Mesodermal cell (in vitro differentiated cells): ENCODE data around the gene LEF1.

ENCODE experiments used
- H3K27ac ChIP-seq: 2 replicates; pipeline ENCODE4 v1.7.0; 2013; ENCODE audit warnings: mild to moderate bottlenecking, low read depth, low read length, moderate library complexity; ENCODE audit not compliant: severe bottlenecking
- H3K36me3 ChIP-seq: 2 replicates; pipeline ENCODE4 v1.7.1; 2013; ENCODE audit warnings: mild to moderate bottlenecking, low read length, moderate library complexity; ENCODE audit not compliant: control insufficient read depth, insufficient read depth
- H3K4me1 ChIP-seq: one replicate; pipeline ENCODE4 v1.7.1; 2013; ENCODE audit warnings: mild to moderate bottlenecking, low read length; ENCODE audit not compliant: insufficient read depth, control insufficient read depth, poor library complexity, severe bottlenecking
- H3K4me3 ChIP-seq: 2 replicates; pipeline ENCODE4 v1.7.0; 2013; ENCODE audit warnings: low read length, control low read depth, mild to moderate bottlenecking; ENCODE audit not compliant: insufficient read depth, poor library complexity, severe bottlenecking; ENCODE audit errors: extremely low read depth
- H3K9me3 ChIP-seq: 2 replicates; pipeline ENCODE4 v1.7.1; 2013; ENCODE audit warnings: mild to moderate bottlenecking, low read length, moderate library complexity; ENCODE audit not compliant: control insufficient read depth
- WGBS, 2 experiments: methylation state at CpG; one replicate each; pipeline ENCODE4 v1.1.5; 2013; ENCODE audit warnings: missing lambda C conversion rate in 2 of 2; ENCODE audit not compliant: insufficient coverage in 2 of 2; 5-methylcytosine and 5-hydroxymethylcytosine counted together

Gene LEF1

GRCh38 chr4:108135549-108136209 is 33.1 kb downstream of the LEF1 start:
- no peak overlapping the region for H3K4me3 ChIP-seq
- H3K9me3 ChIP-seq = no peaks in the 10 kb centered on the region
- WGBS, 2 experiments = 19 to 30% methylated on average over 2 to 3 of the region's 4 CpGs
- H3K4me1 ChIP-seq = peaks cover 10% of the 10 kb centered on the region
- no peak overlapping the region for H3K27ac ChIP-seq
- H3K36me3 ChIP-seq = peaks cover 23% of the 10 kb centered on the region

DNA sequence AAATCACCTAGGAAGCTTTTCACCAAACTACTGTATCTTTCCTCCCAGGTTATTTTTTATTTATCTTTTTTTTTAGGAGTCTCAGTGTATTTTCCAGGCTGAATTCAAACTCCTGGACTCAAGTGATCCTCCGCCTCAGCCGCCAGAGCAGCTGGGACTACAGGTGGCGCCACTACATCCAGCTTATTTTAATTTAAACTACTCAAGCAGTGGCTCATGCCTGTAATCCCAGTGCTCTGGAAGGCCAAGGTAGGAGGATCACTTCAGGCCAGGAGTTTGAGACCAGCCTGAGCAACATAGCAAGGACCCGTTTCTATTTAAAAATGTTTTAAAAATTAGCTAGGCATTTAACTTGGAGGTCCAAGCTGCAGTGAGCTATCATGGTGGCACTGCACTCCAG is 37.8 kb downstream of the LEF1 start:
- 89 to 90% methylated on average over 3 of the region's 4 CpGs for WGBS, 2 experiments
- Histone ChIP-seq H3K27ac (no peak overlapping the region), H3K4me1 (peaks cover 12% of the 10 kb centered on the region), H3K36me3 (peaks cover 32% of the 10 kb centered on the region), H3K9me3 (no peaks in the 10 kb centered on the region), H3K4me3 (no peak overlapping the region)

- peaks cover 29% of the 10 kb centered on the region for H3K36me3 ChIP-seq
- H3K27ac ChIP-seq = no peak overlapping the region
- no peak overlapping the region for H3K4me3 ChIP-seq
- H3K9me3 ChIP-seq = no peaks in the 10 kb centered on the region
- H3K4me1 ChIP-seq = peaks cover 5% of the 10 kb centered on the region
These were observed 39.5 kb downstream of the LEF1 start for GRCh38 chr4:108129196-108129595.

DNA sequence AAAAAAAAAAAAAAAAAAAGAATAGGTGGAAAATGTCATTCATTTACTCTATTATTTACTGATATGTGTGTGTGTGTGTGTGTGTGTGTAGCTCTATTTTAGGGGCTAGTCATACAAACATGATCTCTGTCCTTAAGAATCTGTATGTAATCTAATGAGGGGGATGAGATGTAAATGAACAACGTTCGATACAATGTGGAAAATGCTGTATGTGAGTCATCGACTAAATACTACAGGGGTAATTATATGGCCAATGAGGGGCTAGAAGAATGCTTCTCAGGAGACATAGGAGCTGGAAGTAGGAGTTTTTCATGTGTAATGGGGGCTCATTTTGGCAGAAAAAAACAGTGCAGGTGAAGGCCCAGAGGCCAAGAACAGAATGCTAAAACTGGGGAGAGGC is 41.9 kb downstream of the LEF1 start:
- Histone ChIP-seq H3K4me3 (no peak overlapping the region), H3K36me3 (peaks cover 29% of the 10 kb centered on the region), H3K27ac (no peak overlapping the region), H3K4me1 (peaks cover 5% of the 10 kb centered on the region), H3K9me3 (no peaks in the 10 kb centered on the region)
- WGBS, 2 experiments = 85 to 96% methylated on average over 3 of the region's 3 CpGs

DNA sequence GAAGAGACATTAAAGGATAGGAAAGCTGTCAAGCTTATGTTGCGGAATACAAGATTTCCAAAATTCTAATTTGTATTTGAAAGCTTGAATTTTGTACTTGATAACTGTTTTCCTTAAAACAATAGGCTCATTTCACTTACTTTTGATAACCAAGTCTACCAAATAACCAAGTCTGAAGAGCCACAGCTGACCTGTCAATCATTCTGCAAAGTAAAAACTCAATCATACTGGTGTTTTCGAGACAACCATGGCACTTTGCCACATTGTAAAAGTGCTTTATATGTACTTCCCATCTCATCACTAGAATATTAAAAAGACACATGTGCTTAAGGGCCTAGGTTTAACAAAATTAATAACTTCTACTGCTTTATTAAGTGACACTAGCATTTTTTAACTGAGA is 47.9 kb downstream of the LEF1 start:
- Histone ChIP-seq H3K4me3 (no peak overlapping the region), H3K27ac (no peak overlapping the region), H3K36me3 (peaks cover 15% of the 10 kb centered on the region), H3K9me3 (no peaks in the 10 kb centered on the region), H3K4me1 (peaks cover 24% of the 10 kb centered on the region)
- WGBS, 2 experiments = 80% methylated on average over 1 of the region's 2 CpGs; no CpG with 5 or more reads in 1 of the 2 experiments

- no CpG with 5 or more reads among the region's 2 CpGs for WGBS, 2 experiments
- peak overlapping the region; percentile 12 for H3K27ac ChIP-seq
- H3K4me3 ChIP-seq = no peak overlapping the region
- H3K4me1 ChIP-seq = peaks cover 38% of the 10 kb centered on the region
- H3K9me3 ChIP-seq = no peaks in the 10 kb centered on the region
- peaks cover 10% of the 10 kb centered on the region for H3K36me3 ChIP-seq
These were observed 49.4 kb downstream of the LEF1 start for GRCh38 chr4:108119199-108119800.

GRCh38 chr4:108118505-108118904 is 50.2 kb downstream of the LEF1 start:
- H3K9me3 ChIP-seq = no peaks in the 10 kb centered on the region
- no CpG with 5 or more reads among the region's 3 CpGs for WGBS, 2 experiments
- no peak overlapping the region for H3K4me3 ChIP-seq
- peak overlapping the region; percentile 39 for H3K27ac ChIP-seq
- peaks cover 9% of the 10 kb centered on the region for H3K36me3 ChIP-seq
- H3K4me1 ChIP-seq = peaks cover 43% of the 10 kb centered on the region

DNA sequence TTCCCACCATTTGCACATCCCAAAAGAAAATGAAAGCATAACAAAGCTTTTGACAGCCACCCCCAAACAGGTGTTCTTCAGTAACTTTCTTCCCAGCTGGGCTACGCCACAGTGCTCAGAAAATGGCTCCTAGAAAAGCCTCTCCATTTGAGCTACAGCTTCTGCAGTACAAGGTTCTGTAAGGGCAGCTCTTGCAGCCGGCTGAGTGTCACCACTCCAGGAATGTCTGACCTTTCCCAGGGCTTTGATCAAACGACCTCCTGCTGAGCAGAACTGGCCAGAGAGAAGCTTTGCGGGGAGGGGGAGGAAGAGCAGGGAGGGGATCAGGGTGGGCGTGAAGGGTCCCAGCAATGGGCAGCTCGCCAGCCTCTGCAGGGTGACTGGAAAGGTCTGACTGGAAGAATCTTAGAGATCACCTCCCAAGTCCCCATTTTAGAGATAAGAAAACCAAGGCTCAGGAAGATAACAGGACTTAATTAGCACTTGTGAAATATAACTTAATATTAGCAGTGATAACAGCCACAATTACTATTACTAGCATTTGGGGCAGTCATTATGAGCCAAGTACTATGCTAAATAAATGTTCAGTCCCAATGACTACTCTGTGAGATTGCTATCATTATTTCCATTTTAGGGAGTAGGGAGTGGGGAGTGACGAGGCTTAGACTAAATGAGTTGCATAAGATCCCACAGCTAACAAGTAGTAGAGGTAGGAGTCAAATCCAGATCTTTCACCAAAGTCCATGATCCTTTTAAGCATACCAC is 51.1 kb downstream of the LEF1 start:
- peak overlapping the region; percentile 39 for H3K27ac ChIP-seq
- H3K36me3 ChIP-seq = peaks cover 3% of the 10 kb centered on the region
- H3K4me1 ChIP-seq = peaks cover 52% of the 10 kb centered on the region
- whole genome bisulfite sequencing, 2 experiments = 17 to 33% methylated on average over 3 to 5 of the region's 7 CpGs
- no peak overlapping the region for H3K4me3 ChIP-seq
- H3K9me3 ChIP-seq = no peaks in the 10 kb centered on the region

DNA sequence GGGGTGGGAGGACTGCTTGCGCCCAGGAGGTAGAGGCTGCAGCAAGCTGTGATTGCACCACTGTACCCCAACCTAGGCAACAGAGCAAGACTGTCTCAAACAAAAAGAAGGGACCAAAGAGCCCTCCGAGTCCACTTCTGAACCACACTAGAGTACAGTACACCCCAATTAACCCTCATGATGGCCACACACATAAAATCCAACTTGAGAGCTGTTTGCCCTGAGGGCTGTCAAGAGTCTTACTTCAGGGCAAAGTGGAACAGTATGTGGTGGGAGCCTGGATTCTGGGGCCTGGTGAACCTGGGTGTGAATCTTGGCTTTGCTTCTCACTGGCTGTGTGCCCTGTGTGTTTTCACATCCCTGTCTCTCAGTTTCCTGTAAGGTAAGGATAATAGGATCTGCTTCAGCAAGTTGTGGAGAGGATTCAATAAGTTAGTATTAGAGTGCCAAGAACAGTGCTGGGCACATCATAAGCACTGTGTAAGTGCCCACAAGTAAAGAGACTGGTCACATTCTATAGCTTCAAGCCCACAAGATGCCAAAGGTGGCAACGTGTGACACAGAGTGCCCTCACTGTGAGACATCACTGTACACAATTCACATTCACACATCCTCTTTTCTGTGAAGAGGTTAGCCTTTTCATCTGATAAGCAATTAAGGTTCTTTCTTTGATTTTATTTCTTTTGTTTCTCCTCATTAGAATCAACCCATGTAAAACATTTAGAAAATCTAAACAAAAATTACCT is 52.1 kb downstream of the LEF1 start:
- Histone ChIP-seq H3K4me3 (no peak overlapping the region), H3K4me1 (peaks cover 53% of the 10 kb centered on the region), H3K27ac (no peak overlapping the region), H3K9me3 (no peaks in the 10 kb centered on the region), H3K36me3 (peaks cover 7% of the 10 kb centered on the region)
- WGBS, 2 experiments = 89 to 95% methylated on average over 2 to 3 of the region's 3 CpGs

DNA sequence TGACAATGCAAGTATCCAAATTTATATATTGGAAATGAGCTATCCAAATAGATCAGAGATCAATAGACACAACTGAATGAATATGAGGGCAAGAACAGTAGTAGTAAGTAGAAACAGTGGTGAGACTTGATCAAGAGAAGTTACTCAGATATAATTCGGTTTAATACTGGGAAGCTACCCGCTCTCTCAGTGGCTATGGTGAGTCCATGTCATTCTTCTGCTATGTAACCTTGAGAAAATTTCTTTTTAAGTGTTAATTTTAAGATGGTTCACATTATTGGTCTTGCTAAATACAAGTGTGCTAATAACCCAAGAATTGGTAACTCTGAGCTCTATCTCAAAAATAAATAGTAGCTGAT is 53.6 kb downstream of the LEF1 start:
- WGBS, 2 experiments = 100% methylated on average over 2 of the region's 2 CpGs
- peaks cover 53% of the 10 kb centered on the region for H3K4me1 ChIP-seq
- H3K27ac ChIP-seq = no peak overlapping the region
- no peaks in the 10 kb centered on the region for H3K9me3 ChIP-seq
- H3K36me3 ChIP-seq = peaks cover 20% of the 10 kb centered on the region
- H3K4me3 ChIP-seq = no peak overlapping the region
